Urinary bladder (tissue), 4 donors: ENCODE results near the gene GNPTAB. TPM values are rescaled to one million over a fixed set of nuclear protein-coding genes. Genes with fewer than 3 reads are reported as not detected.
"Not testable (repeated sequence)": the region's sequence is repeated elsewhere in the genome, so short reads cannot be mapped to it uniquely, and the experiment has no call there.

Source experiments
- DNase-seq: peaks from one replicate; pipeline ENCODE4 v3.0.0-alpha.2; 2015; ENCODE audit errors: extremely low spot score
- H3K27ac ChIP-seq: one replicate; pipeline ENCODE4 v1.5.1; 2013; ENCODE audit warnings: low read depth, mild to moderate bottlenecking, moderate library complexity
- H3K36me3 ChIP-seq: one replicate; pipeline ENCODE4 v1.6.1; 2013; ENCODE audit warnings: mild to moderate bottlenecking, moderate library complexity; ENCODE audit not compliant: insufficient read depth
- H3K4me1 ChIP-seq: one replicate; pipeline ENCODE4 v1.6.1; 2013; ENCODE audit warnings: mild to moderate bottlenecking, moderate library complexity; ENCODE audit not compliant: insufficient read depth
- H3K4me3 ChIP-seq: one replicate; pipeline ENCODE4 v1.5.1; 2013; ENCODE audit warnings: low read depth, low read length
- WGBS: extraction: QIAGEN DNeasy Blood & Tissue Kit; methylation state at CpG from one replicate; pipeline ENCODE4 v1.1.7; 2013; 5-methylcytosine and 5-hydroxymethylcytosine counted together
- polyA plus RNA-seq: library from polyadenylated mRNA; stranded (reverse); fragments of 200-250 nt; gene quantifications from one replicate; pipeline ENCODE4 v1.2.3, GENCODE V29; 2013
- total RNA-seq: library from RNA; depleted of rRNA; stranded (reverse); fragments of >200 nt; gene quantifications from one replicate; pipeline ENCODE4 v1.2.3, GENCODE V29; 2014
- donor health status: healthy with polysubstance abuse.
- donor health status: healthy.

The GNPTAB gene
- total and polyA plus RNA-seq, 2 donors = 15.2 to 59.3 TPM

GRCh38 chr12:101743724-101744472, 86.9 kb downstream of the GNPTAB start:
- H3K36me3 ChIP-seq = peaks cover 2% of the 10 kb centered on the region
- WGBS = 83% methylated on average over 10 of the region's 10 CpGs
- no peak overlapping the region for H3K27ac ChIP-seq
- no peak for DNase-seq
- no peaks in the 10 kb centered on the region for H3K4me1 ChIP-seq
- H3K4me3 ChIP-seq = no peak overlapping the region

GRCh38 chr12:101743242-101743641, 87.5 kb downstream of the GNPTAB start:
- Histone ChIP-seq H3K4me3 (no peak overlapping the region), H3K27ac (no peak overlapping the region), H3K4me1 (no peaks in the 10 kb centered on the region), H3K36me3 (peaks cover 2% of the 10 kb centered on the region)
- no peak for DNase-seq
- WGBS = 83% methylated on average over 1 of the region's 1 CpG

GRCh38 chr12:101740980-101741379, 89.8 kb downstream of the GNPTAB start:
- no peak for DNase-seq
- H3K4me1 ChIP-seq = no peaks in the 10 kb centered on the region
- no peak overlapping the region for H3K27ac ChIP-seq
- H3K36me3 ChIP-seq = peaks cover 6% of the 10 kb centered on the region
- WGBS = 73% methylated on average over 5 of the region's 5 CpGs
- H3K4me3 ChIP-seq = no peak overlapping the region

- H3K36me3 ChIP-seq = peaks cover 6% of the 10 kb centered on the region
- no peaks in the 10 kb centered on the region for H3K4me1 ChIP-seq
- H3K27ac ChIP-seq = no peak overlapping the region
- WGBS = 91% methylated on average over 5 of the region's 5 CpGs
- DNase-seq = no peak
- no peak overlapping the region for H3K4me3 ChIP-seq
These were observed 90.2 kb downstream of the GNPTAB start for GRCh38 chr12:101740566-101740965.

GRCh38 chr12:101738920-101739665, 91.7 kb downstream of the GNPTAB start, which contains the start of gene SYCP3:
Gene SYCP3, minus strand, starts transcription at chr12:101739462. Its CDS starts 1,527 bp downstream, at chr12:101737935.
- Histone ChIP-seq H3K27ac (no peak within 1 kb of the TSS), H3K36me3 (peaks cover 6% of the 10 kb centered on the region), H3K4me3 (no peak within 1 kb of the TSS), H3K4me1 (no peaks in the 10 kb centered on the region)
- no peak for DNase-seq
- 98% methylated on average over 57 of the region's 57 CpGs for WGBS

- no peak overlapping the region for H3K27ac ChIP-seq
- peaks cover 6% of the 10 kb centered on the region for H3K36me3 ChIP-seq
- no peaks in the 10 kb centered on the region for H3K4me1 ChIP-seq
- DNase-seq = no peak
- WGBS = 88% methylated on average over 6 of the region's 6 CpGs
- no peak overlapping the region for H3K4me3 ChIP-seq
These were observed 93.3 kb downstream of the GNPTAB start for GRCh38 chr12:101737476-101737875.

- not testable (repeated sequence) for H3K36me3 ChIP-seq, H3K4me3 ChIP-seq, DNase-seq, H3K27ac ChIP-seq, H3K4me1 ChIP-seq
- 92% methylated on average over 5 of the region's 5 CpGs for WGBS
These were observed 96.3 kb downstream of the GNPTAB start for GRCh38 chr12:101734482-101734881.

- no peak overlapping the region for H3K4me3 ChIP-seq
- no peaks in the 10 kb centered on the region for H3K4me1 ChIP-seq
- WGBS = 44% methylated on average over 2 of the region's 2 CpGs
- no peak for DNase-seq
- H3K36me3 ChIP-seq = peaks cover 4% of the 10 kb centered on the region
- no peak overlapping the region for H3K27ac ChIP-seq
These were observed 97.6 kb downstream of the GNPTAB start for GRCh38 chr12:101733166-101733565.

GRCh38 chr12:101732318-101732717, 98.4 kb downstream of the GNPTAB start:
- 96% methylated on average over 1 of the region's 1 CpG for WGBS
- peaks cover 1% of the 10 kb centered on the region for H3K36me3 ChIP-seq
- H3K27ac ChIP-seq = no peak overlapping the region
- H3K4me1 ChIP-seq = no peaks in the 10 kb centered on the region
- no peak overlapping the region for H3K4me3 ChIP-seq
- DNase-seq = no peak

- no peak for DNase-seq
- Histone ChIP-seq H3K27ac (no peak overlapping the region), H3K36me3 (no peaks in the 10 kb centered on the region), H3K4me3 (no peak overlapping the region), H3K4me1 (no peaks in the 10 kb centered on the region)
These were observed 100.9 kb downstream of the GNPTAB start for GRCh38 chr12:101729842-101730241.

GRCh38 chr12:101727098-101727497, 103.7 kb downstream of the GNPTAB start:
- Histone ChIP-seq H3K4me1 (no peaks in the 10 kb centered on the region), H3K36me3 (no peaks in the 10 kb centered on the region), H3K27ac (no peak overlapping the region), H3K4me3 (no peak overlapping the region)
- DNase-seq = no peak

GRCh38 chr12:101722392-101722791, 108.4 kb downstream of the GNPTAB start:
- H3K4me3 ChIP-seq = no peak overlapping the region
- no peaks in the 10 kb centered on the region for H3K36me3 ChIP-seq
- H3K4me1 ChIP-seq = no peaks in the 10 kb centered on the region
- 98% methylated on average over 4 of the region's 4 CpGs for WGBS
- no peak overlapping the region for H3K27ac ChIP-seq
- DNase-seq = no peak

GRCh38 chr12:101720118-101720517, 110.6 kb downstream of the GNPTAB start:
- no peak overlapping the region for H3K27ac ChIP-seq
- DNase-seq = no peak
- H3K4me1 ChIP-seq = no peaks in the 10 kb centered on the region
- no peak overlapping the region for H3K4me3 ChIP-seq
- H3K36me3 ChIP-seq = no peaks in the 10 kb centered on the region

GRCh38 chr12:101719566-101719965, 111.2 kb downstream of the GNPTAB start:
- DNase-seq = no peak
- H3K36me3 ChIP-seq = no peaks in the 10 kb centered on the region
- H3K27ac ChIP-seq = no peak overlapping the region
- no peak overlapping the region for H3K4me3 ChIP-seq
- H3K4me1 ChIP-seq = no peaks in the 10 kb centered on the region
